ENCODE measurements around the gene GMPPA.

Gene GMPPA

GRCh38 chr2:219457784-219458369, 40.8 kb upstream of the GMPPA start:
- TF ChIP-seq CTCF (conservative IDR thresholded peaks at IDR 0.05; ENCODE audit: low read length): no peak
- no peak for DNase-seq (ENCODE audit: low read depth)
- no peak overlapping the region for H3K4me3 ChIP-seq (ENCODE audit: low read length)

- no peak for TF ChIP-seq CTCF (conservative IDR thresholded peaks at IDR 0.05; ENCODE audit: low read length)
- no peak overlapping the region for H3K4me3 ChIP-seq (ENCODE audit: low read length)
- no peak for DNase-seq (ENCODE audit: low read depth)
Observed at GRCh38 chr2:219458996-219459395, 39.7 kb upstream of the GMPPA start.

GRCh38 chr2:219459460-219460311, 39.0 kb upstream of the GMPPA start:
- H3K4me3 ChIP-seq (ENCODE audit: low read length): no peak overlapping the region
- TF ChIP-seq CTCF (conservative IDR thresholded peaks at IDR 0.05; ENCODE audit: low read length): peak; percentile 95
- peak; percentile 57 for DNase-seq (ENCODE audit: low read depth)

GRCh38 chr2:219460424-219460926, 38.2 kb upstream of the GMPPA start:
- H3K4me3 ChIP-seq (ENCODE audit: low read length): peak overlapping the region; percentile 9
- peak; percentile 70 for DNase-seq (ENCODE audit: low read depth)

GRCh38 chr2:219461047-219461514, 37.6 kb upstream of the GMPPA start:
- peak; percentile 15 for DNase-seq (ENCODE audit: low read depth)
- no peak for TF ChIP-seq CTCF (conservative IDR thresholded peaks at IDR 0.05; ENCODE audit: low read length)
- no peak overlapping the region for H3K4me3 ChIP-seq (ENCODE audit: low read length)

More at GRCh38 chr2:219460424-219460926, 38.2 kb upstream of the GMPPA start:
- no peak for TF ChIP-seq CTCF (conservative IDR thresholded peaks at IDR 0.05; ENCODE audit: low read length)

GRCh38 chr2:219461669-219462068, 37.0 kb upstream of the GMPPA start:
- H3K4me3 ChIP-seq (ENCODE audit: low read length): no peak overlapping the region
- no peak for DNase-seq (ENCODE audit: low read depth)

More at GRCh38 chr2:219461669-219462068, 37.0 kb upstream of the GMPPA start:
- TF ChIP-seq CTCF (conservative IDR thresholded peaks at IDR 0.05; ENCODE audit: low read length): no peak
